OCI-LY7 (cell line): ENCODE results near the gene KLHL7. TPM values are rescaled to one million over a fixed set of nuclear protein-coding genes. Genes with fewer than 3 reads are reported as not detected.

Experiments
- BruUV-seq: library from RNA; stranded (reverse); fragments of 400-500 nt; replicated peaks from 2 replicates; lab custom pipeline; 2021; lab: Mats Ljungman, UMichigan
- CTCF ChIA-PET: fragments of 300-600 bp; sonication (Branson Sonifier 250); formaldehyde crosslinking; loops from one replicate; lab custom pipeline; 2022; ENCODE audit warnings: antibody characterized with exemption; ENCODE audit not compliant: unreplicated experiment; lab: Charles Lee
- POLR2A ChIA-PET: fragments of 300-600 bp; sonication (Branson Sonifier 250); formaldehyde crosslinking; loops from one replicate; lab custom pipeline; 2022; ENCODE audit warnings: antibody characterized with exemption; lab: Charles Lee
- DNase-seq: peaks from one replicate; pipeline ENCODE4 v3.0.0-alpha.2; 2015; ENCODE audit warnings: low spot score
- H2AFZ ChIP-seq: fragments of 200-600 bp; sonication (generic), shearing (Covaris generic); 2 replicates; pipeline ENCODE4 v1.6.1; 2014; ENCODE audit warnings: mild to moderate bottlenecking, antibody characterized with exemption, low read length, moderate library complexity
- H3K27ac ChIP-seq: fragments of 200-600 bp; sonication (generic); 2 replicates; pipeline ENCODE4 v1.5.1; 2014; ENCODE audit warnings: mixed run types, low read depth, mild to moderate bottlenecking, moderate library complexity, low read length, inconsistent platforms; ENCODE audit not compliant: poor library complexity, severe bottlenecking
- H3K36me3 ChIP-seq: fragments of 200-600 bp; sonication (generic); 2 replicates; pipeline ENCODE4 v1.6.1; 2014; ENCODE audit warnings: mild to moderate bottlenecking, antibody characterized with exemption, low read length, moderate library complexity, mixed read lengths; ENCODE audit not compliant: insufficient read depth
- H3K4me1 ChIP-seq: fragments of 200-600 bp; sonication (generic); 2 replicates; pipeline ENCODE4 v1.5.1; 2014; ENCODE audit warnings: mild to moderate bottlenecking, low read length; ENCODE audit not compliant: insufficient read depth, poor library complexity, severe bottlenecking
- H3K4me2 ChIP-seq: fragments of 200-600 bp; sonication (generic); 2 replicates; pipeline ENCODE4 v1.6.1; 2014; ENCODE audit warnings: mild to moderate bottlenecking, low read length
- H3K4me3 ChIP-seq: fragments of 200-600 bp; sonication (generic); 2 replicates; pipeline ENCODE4 v1.5.1; 2014; ENCODE audit warnings: mild to moderate bottlenecking, low read depth, low read length; ENCODE audit not compliant: poor library complexity, severe bottlenecking
- H3K79me2 ChIP-seq: fragments of 200-600 bp; sonication (generic); 2 replicates; pipeline ENCODE4 v1.6.1; 2016; ENCODE audit warnings: low read depth, mild to moderate bottlenecking, low read length, moderate library complexity, mixed read lengths; ENCODE audit not compliant: insufficient read depth
- H3K9me2 ChIP-seq: fragments of 200-600 bp; sonication (generic); 2 replicates; pipeline ENCODE4 v1.6.1; 2016; ENCODE audit warnings: mild to moderate bottlenecking, low read length, mixed read lengths; ENCODE audit not compliant: insufficient read depth
- H3K9me3 ChIP-seq: fragments of 200-600 bp; sonication (generic); 2 replicates; pipeline ENCODE4 v1.6.1; 2014; ENCODE audit warnings: mild to moderate bottlenecking, mixed run types, low read length, mixed read lengths
- H4K20me1 ChIP-seq: fragments of 200-600 bp; sonication (generic); 2 replicates; pipeline ENCODE4 v1.6.1; 2014; ENCODE audit warnings: mild to moderate bottlenecking, antibody characterized with exemption, low read length, moderate library complexity, mixed read lengths; ENCODE audit not compliant: insufficient read depth
- EZH2phosphoT487 ChIP-seq: fragments of 200-600 bp; sonication (generic); IDR thresholded peaks from 2 replicates; pipeline ENCODE4 v1.6.1; 2018; ENCODE audit warnings: low read depth, borderline replicate concordance, mild to moderate bottlenecking, mixed run types, antibody characterized with exemption, low read length, moderate library complexity, mixed read lengths
- intact Hi-C: fragments of 100-400 bp; cut with micrococcal nuclease; formaldehyde crosslinking; loops from one replicate; pipeline ENCODE4 v1.10.0; 2022; ENCODE audit not compliant: unreplicated experiment
- total RNA-seq, 2 experiments: library from RNA; depleted of rRNA in 1 of 2; stranded (reverse); fragments of >200 nt in 1 of 2; shearing (Covaris generic) in 1 of 2; gene quantifications; 2 replicates each; pipeline ENCODE4 v1.2.3, GENCODE V29; 2014 to 2022
- TF ChIP-seq, protein P1 (sequence below): fragments of 200-600 bp; sonication (generic); conservative IDR thresholded peaks from 2 replicates; pipeline ENCODE4 v1.5.1; 2014; ENCODE audit warnings: mild to moderate bottlenecking, antibody characterized with exemption, low read length, moderate library complexity, mixed read lengths

Gene KLHL7
- total RNA-seq, 2 experiments from 2014 or later, result 24.4 to 30.2 TPM

- Histone ChIP-seq H3K27ac (no peak overlapping the region), H3K4me1 (no peaks in the 10 kb centered on the region), H3K9me3 (no peaks in the 10 kb centered on the region), H3K4me3 (no peak overlapping the region), H3K79me2 (no peaks in the 10 kb centered on the region), H3K4me2 (no peak overlapping the region), H4K20me1 (no peaks in the 10 kb centered on the region), H3K36me3 (peaks cover 22% of the 10 kb centered on the region), H3K9me2 (no peaks in the 10 kb centered on the region), H2AFZ (no peak overlapping the region)
- intact Hi-C loops, result no loop called here
- DNase-seq, result no peak
- TF ChIP-seq, protein P1, sequence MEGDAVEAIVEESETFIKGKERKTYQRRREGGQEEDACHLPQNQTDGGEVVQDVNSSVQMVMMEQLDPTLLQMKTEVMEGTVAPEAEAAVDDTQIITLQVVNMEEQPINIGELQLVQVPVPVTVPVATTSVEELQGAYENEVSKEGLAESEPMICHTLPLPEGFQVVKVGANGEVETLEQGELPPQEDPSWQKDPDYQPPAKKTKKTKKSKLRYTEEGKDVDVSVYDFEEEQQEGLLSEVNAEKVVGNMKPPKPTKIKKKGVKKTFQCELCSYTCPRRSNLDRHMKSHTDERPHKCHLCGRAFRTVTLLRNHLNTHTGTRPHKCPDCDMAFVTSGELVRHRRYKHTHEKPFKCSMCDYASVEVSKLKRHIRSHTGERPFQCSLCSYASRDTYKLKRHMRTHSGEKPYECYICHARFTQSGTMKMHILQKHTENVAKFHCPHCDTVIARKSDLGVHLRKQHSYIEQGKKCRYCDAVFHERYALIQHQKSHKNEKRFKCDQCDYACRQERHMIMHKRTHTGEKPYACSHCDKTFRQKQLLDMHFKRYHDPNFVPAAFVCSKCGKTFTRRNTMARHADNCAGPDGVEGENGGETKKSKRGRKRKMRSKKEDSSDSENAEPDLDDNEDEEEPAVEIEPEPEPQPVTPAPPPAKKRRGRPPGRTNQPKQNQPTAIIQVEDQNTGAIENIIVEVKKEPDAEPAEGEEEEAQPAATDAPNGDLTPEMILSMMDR, result no peak
- no peak for TF ChIP-seq EZH2phosphoT487
- ChIA-PET CTCF (no interaction called here), POLR2A (no interaction called here)
- BruUV-seq, result no TSS peak
Observed at GRCh38 chr7:23208316-23208715, 102.7 kb downstream of the KLHL7 start.

DNA sequence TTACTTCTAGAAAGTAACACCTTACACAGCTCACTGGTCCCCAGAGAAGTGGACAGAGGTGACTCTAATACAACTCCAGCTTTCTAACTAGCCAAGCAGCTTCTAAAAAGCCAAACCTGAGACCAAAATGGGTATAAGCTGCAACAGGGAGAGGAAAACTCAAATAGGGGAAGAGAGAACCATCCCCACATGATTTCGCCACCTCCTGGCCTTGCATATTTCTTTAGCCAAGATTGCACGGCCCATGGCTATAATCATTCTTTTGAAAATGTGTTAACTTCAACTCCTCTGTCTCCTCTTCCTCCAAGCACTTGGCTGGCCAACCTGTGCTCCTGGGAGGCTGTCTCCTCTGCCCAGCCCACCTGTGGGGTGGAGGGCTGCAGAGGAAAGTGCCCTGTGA lies 104.9 kb downstream of the KLHL7 start:
- Histone ChIP-seq H3K27ac (no peak overlapping the region), H2AFZ (no peak overlapping the region), H3K36me3 (peaks cover 3% of the 10 kb centered on the region; the same call in 1 of the 2 replicates), H3K4me1 (no peaks in the 10 kb centered on the region), H3K9me2 (no peaks in the 10 kb centered on the region), H3K4me2 (no peak overlapping the region), H4K20me1 (no peaks in the 10 kb centered on the region), H3K4me3 (no peak overlapping the region), H3K9me3 (no peaks in the 10 kb centered on the region), H3K79me2 (no peaks in the 10 kb centered on the region)
- ChIA-PET CTCF (no interaction called here), POLR2A (no interaction called here)
- intact Hi-C loops, result no loop called here
- DNase-seq, result no peak
- TF ChIP-seq EZH2phosphoT487, result no peak
- TF ChIP-seq, protein P1, result no peak
- BruUV-seq, result no TSS peak

- intact Hi-C loops, result no loop called here
- ChIA-PET CTCF (no interaction called here), POLR2A (interaction anchor here (1.7 kb wide), 1 partner anchor 8 kb away, joined by 4 read pairs; no protein-coding TSS in a partner anchor)
- Histone ChIP-seq H3K4me3 (no peak overlapping the region), H2AFZ (no peak overlapping the region), H3K27ac (no peak overlapping the region), H4K20me1 (no peaks in the 10 kb centered on the region), H3K36me3 (no peaks in the 10 kb centered on the region), H3K9me2 (no peaks in the 10 kb centered on the region), H3K79me2 (no peaks in the 10 kb centered on the region), H3K4me1 (no peaks in the 10 kb centered on the region), H3K9me3 (no peaks in the 10 kb centered on the region), H3K4me2 (no peak overlapping the region)
- DNase-seq, result no peak
- TF ChIP-seq, protein P1, result no peak
- TF ChIP-seq EZH2phosphoT487, result no peak
- no TSS peak for BruUV-seq
Observed at GRCh38 chr7:23211589-23211988, 106.0 kb downstream of the KLHL7 start.
